ENCODE measurements around the gene PLEKHH1. TPM values are rescaled to one million over a fixed set of nuclear protein-coding genes. Genes with fewer than 3 reads are reported as not detected.

Gene PLEKHH1
- total RNA-seq, 1 experiment from 2014 or later = 11.0 TPM

DNA sequence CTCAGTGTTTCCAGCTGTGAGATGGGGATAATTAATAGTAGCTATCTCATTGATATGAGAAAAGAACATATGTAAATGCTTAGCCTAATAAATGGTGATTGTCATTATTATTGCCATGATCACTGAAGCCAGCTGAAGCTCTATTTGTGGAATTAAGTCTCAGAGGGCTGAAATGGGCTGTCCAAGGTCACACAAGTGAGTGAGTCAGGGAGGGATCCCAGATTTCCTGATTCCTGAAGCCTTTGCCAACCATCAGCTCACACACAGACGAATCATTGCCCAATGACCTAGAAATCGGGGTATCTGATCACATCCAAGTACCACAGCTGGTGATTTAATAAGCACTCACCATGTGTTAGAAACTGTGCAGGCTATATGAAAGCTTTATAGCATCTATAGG is 23.0 kb upstream of the PLEKHH1 start:
- DNase-seq (ENCODE audit: low spot score) = no peak

DNA sequence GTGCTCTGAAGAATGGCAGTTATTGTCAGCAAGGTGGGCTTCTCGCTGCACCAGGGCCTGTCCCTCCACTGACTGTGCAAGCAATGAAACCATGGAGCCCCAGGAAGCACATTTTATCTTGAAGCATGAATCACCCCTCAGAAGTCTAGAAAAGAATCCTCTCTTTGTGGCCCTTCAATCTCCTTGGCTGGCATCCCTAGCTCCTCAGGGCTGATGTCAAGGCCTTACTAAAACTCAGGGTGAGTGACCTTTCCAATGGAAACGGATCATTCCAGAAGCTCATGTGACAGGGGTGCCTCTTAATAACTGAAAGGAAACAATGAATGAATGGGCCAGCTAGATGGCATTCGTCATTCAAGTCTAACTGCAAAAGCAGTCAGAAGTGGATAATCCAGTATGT is 22.3 kb upstream of the PLEKHH1 start:
- DNase-seq (ENCODE audit: low spot score) = no peak

DNA sequence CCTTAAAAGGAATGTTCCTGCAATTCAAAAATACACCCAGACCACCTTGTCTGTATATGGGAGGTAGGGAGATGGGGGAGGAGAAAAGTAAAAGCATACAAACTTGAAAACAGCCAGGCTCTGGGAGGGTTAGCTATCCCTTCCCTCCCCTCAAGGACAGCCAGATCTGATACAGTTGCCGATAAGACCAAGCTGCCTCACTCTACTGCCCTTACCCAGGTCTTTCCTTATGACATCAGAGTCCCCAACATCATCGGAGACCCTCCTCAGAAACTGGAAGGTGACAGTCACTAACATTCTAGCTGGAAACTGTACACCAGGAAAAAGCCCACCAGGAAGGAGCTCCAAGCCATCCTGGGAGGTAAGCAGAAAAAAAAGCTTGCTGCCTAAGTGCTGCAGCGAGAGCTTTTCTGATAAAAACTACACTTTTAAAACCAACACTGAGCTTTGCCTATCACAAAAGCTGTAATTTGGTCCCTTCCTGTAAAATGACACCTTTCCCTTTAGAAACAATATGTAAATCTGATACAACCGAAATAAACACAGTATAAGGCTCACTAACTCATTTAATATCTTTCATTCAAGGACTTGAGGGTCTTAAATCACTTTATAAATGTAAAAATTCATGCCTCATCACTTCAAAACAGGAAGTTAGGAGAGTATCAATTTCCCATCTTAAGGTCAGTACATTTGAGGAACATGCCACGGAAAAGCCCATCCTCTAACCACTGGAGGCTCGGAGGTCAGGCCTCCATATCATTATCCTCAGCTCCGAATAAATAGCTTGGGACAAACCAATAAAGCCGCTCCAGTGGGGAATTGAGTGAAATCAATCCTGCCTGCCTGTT is 20.4 kb upstream of the PLEKHH1 start:
- no peak for DNase-seq (ENCODE audit: low spot score)

DNA sequence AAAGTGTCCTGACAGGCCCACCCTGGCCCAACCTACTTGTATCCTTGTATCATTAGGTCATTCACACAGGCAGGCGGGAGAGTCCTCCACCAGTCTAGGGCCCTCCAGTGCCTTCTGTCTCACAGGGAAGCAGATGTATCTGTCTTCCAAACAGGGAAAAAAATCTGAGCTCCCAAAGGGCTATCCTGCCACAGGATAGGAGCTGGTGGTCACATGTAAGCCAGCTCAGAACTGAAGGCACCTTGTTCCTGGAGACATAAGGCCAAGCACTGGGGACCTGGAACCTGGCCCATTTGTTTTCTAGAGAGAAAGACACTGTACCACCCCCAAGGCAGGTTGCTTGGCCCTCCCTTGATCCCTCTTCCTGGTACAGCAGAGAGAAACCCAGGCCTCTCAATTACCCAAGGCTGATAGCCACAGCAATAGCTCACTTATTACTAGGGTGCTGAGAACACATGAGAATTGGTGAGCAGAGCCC is 19.4 kb upstream of the PLEKHH1 start:
- no peak for DNase-seq (ENCODE audit: low spot score)

DNA sequence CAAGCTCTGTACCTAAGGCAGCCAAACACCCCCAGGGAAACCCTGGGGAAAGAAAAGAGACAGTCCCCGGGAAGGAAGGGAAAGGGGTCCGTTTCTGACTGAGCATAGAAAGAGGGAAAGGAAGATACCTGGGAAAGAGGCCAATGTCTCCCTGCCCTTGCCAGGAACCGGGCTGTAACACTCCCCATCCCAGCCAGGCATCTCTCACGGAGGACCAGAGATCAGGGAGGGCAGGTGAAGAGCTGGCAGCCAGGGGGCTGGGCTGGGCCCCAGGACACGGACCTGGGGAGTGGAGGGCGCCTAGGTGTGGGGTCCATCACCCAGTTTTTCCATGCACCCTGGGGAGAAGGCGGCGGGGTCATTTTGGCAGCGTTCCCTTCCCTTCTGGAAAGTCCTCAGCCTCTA is 18.9 kb upstream of the PLEKHH1 start:
- no peak for DNase-seq (ENCODE audit: low spot score)

DNA sequence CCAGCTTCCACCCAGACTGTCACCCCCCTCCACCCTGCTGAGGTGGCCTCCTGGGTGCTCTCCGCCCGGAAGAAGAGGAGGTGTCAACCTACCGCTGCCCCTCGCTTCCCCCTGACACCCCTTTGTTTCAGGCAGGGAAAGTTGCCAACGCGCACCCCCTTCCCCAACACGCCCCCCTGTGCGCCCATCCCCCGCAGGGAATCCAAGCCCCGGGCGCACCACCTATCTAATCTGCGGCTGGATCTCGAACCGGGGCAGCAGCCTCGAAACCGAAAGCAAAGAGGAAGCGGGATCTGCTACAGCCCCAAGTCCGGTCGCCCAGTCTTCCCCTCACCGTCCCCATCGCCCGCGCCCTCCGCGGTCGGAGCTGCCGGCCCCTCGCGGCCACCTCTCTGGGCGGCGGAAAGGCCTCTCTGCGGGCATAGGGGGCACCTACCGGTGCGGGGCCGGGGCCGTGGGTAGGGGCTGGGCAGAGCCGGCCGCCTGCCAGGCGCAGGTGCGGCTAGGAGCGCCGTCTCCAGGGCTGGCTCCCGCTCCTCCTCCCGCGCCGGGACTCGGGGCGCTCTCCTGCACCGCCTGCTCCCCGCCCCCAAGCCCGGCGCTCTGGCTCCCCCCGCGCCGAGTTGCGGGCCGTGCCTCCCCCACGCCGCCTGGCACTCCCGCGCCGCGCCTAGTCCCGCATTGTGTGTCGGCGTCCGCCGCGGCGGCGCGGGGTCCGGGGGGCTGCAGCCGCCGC is 18.3 kb upstream of the PLEKHH1 start:
- no peak for DNase-seq (ENCODE audit: low spot score)

DNA sequence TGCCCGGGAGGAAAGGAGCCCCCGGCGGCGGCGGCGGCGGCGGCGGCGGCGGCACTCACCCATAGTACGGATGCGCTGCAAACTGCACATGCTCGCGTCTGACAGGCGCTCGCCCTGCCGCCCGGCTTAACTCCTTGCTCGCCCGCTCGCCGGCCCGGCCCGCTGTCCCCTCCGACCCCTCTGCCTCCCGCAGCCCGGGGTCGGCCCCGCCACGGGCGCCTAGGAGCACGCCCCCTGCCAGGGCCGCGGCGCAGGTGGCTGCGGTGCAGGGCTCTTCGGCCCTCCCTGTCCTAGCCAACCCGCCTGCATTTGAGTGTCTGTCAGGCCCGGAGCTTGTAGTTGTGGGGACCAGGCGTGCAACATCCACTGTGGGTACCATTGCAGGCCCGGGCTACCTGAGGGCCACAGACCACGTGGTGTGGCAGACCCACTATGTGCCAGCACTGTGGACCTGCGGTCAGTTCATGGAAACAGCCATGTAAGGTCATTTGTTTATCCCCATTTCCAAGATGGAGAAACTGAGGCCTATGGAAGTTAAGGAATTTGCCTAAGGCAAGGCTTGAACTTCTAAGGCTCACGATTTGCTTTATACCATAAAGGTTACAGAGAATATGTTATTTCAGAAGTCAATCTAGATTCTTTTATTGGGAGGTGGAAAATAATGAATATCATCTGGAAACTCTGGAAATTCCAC is 17.6 kb upstream of the PLEKHH1 start:
- no peak for DNase-seq (ENCODE audit: low spot score)

DNA sequence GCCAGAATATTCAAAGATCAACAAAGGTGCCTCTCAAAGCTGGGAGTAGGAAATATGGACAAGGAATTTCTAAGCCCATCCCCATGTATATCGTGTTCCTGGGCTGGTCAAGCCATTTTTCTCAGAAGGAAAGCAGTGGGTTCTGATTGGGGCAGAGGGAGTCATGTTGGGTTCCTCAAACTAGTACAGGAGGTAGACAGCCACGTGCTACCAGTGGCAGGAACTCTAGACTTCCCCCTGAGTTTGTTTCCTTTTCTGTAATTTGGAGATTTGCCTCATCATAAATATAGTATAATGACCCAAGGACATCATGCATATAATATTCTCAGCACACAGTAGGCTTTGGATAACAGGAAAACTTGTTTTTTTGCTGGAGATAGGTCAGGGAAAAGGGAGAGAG is 16.4 kb upstream of the PLEKHH1 start:
- no peak for DNase-seq (ENCODE audit: low spot score)

DNA sequence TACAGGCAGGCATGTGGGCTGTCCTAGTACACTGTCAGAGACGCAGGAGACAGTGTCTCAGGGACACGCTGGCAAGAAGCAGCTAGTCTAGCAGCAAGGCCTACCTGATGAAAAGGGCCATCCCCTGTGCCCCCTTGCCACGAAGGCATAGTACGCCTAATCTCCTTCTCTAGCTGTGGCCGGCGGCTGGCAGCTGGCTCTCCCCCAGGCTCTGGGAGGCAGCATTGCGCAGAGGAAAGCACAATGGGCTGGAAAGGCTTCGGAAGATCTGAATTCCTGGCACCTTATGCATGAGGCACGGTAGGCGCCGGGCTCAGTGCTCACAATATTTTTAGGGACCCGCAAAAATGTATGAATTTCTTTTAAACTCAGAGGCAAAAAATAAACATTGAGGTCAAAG is 16.0 kb upstream of the PLEKHH1 start:
- no peak for DNase-seq (ENCODE audit: low spot score)

DNA sequence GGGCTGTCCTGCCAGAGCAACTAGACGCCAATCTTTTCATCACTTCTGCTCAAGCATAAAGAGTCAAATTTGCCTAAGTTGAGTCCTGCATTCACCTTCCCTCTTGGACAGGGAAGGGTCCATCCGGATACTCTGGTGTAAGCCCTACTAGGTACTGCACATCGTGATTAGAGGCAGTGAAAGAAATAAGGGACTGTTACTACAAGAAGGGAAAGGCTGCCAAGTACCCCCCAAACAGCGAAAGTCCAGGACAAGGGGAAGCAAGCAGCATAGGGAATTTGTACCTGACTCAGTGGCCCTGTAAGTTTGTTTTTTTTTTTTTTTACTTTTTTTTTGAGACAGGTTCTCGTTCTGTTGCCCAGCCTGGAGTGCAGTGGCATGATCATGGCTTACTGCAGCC is 13.7 kb upstream of the PLEKHH1 start:
- no peak for DNase-seq (ENCODE audit: low spot score)

DNA sequence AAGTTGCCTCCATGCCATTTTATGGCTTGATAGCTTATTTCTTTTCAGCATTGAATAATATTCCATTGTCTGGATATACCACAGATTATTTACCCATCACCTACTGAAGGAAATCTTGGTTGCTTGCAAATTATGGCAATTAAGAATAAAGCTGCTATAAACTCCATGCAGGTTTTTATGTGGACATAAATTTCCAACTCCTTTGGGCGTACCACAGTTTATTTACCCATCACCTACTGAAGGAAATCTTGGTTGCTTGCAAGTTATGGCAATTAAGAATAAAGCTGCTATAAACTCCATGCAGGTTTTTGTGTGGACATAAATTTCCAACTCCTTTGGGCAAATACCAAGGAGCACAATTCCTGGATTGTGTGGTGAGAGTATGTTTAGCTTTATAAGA is 12.6 kb upstream of the PLEKHH1 start:
- no peak for DNase-seq (ENCODE audit: low spot score)

DNA sequence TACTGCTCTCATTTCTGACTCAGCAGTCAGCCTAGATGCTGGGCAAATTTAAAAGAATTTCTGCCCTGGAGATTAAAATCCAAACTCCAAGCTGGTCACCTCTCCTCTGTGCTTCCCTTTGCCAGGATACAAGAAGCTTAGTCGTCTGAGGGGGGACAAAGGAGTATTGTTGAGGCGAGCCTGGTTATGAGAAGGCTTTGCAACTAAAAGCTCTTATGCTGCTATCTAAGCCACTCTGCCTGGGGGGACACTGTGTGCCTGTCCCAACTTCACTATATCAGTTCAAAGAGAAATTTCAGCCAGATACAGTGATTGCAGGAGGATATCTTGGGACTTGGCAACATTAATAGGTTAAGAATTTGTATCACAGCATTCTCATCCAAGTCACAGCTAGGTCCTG is 10.8 kb upstream of the PLEKHH1 start:
- DNase-seq (ENCODE audit: low spot score) = no peak

DNA sequence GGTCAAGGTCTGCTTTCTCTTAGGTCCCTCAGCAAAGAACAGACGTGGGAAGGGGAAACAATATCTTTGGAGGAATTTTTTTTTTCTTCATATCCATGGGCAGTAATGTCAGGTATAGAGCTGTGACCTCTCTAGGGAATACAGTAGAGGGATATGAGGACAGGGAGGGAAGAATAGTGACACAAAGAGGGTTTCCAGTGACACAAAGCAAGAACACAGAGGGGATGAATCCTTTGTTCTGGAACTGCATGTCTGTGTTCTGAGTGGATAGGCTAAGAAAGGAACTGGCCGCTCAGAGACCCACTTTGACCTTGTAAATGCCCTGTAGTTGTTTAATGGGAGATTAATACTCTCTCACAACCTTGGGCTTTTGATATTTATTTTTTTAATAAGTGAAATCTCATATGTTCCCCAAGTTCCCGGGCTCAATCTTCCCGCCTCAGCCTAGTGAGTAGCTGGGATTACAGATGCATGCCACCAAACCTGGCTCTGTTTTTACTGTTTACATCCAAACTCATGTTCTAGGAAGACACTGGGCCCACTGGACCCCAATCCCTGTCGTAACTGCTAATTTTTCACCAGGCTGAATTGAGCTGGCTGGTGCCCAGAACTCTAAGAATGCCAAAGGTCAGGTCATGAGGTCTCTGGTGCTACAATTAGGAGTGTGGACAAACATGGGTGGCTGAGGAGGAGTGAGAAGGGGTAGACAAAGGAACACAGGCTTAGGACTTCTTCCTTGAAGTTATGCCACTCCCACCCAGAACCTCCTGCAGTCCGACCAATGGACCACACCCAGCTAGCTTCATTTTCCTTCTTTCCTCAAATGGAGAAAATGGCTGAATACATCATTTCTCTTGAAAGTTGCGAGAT is 9.1 kb upstream of the PLEKHH1 start:
- no peak for DNase-seq (ENCODE audit: low spot score)

DNA sequence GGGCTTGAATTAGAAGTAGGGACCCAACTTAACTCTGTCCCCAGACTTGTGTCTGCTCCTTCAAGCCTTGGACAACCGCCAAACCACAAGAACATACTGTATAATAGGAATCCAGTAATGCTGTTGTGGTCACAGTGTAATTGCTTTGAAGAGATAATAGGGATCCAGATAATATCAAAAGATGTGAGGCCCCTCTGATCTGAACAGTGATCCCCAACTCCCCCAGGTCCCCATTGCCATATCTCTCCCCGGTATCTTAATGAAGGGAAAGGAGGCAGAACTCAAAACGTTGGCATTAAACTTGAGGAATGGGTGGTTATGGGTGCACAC is 8.5 kb upstream of the PLEKHH1 start:
- DNase-seq (ENCODE audit: low spot score) = no peak

DNA sequence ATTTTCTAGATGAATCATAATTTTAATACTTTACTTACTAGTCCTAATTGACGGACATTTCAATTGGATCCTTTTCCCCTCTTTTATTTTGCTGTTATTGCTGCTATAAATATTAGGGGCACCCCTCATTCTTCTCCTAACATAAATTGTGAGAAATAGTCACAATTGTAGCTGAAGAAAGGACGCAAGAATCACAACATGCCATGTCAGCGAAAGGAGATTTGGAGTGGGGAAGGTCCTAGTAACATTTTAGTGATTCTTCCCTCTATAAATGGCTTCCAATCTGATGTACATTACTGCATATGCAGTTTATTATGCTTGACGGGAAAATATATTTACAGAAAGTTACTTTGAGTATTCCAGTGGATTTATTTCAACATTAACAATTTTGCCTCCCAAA is 7.7 kb upstream of the PLEKHH1 start:
- no peak for DNase-seq (ENCODE audit: low spot score)

DNA sequence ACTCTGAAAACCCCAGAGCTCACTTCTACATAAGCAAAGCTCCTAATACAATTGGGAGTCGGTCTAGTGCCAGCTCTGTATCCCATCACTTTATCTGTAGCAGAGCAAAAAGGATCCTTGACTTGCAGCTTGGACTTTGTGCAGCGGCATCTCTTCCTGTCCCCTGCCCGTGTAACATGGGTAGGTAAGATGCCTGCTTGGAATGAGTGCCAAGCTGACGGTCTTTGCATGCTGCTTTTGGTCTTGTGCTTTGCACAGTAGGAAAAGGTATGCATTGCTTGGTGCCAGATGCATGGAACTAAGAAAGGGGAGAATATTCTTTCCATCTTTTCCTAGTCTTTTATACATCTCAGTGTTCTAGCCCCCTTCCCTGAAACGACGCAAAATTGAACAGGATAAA is 6.9 kb upstream of the PLEKHH1 start:
- DNase-seq (ENCODE audit: low spot score) = no peak

DNA sequence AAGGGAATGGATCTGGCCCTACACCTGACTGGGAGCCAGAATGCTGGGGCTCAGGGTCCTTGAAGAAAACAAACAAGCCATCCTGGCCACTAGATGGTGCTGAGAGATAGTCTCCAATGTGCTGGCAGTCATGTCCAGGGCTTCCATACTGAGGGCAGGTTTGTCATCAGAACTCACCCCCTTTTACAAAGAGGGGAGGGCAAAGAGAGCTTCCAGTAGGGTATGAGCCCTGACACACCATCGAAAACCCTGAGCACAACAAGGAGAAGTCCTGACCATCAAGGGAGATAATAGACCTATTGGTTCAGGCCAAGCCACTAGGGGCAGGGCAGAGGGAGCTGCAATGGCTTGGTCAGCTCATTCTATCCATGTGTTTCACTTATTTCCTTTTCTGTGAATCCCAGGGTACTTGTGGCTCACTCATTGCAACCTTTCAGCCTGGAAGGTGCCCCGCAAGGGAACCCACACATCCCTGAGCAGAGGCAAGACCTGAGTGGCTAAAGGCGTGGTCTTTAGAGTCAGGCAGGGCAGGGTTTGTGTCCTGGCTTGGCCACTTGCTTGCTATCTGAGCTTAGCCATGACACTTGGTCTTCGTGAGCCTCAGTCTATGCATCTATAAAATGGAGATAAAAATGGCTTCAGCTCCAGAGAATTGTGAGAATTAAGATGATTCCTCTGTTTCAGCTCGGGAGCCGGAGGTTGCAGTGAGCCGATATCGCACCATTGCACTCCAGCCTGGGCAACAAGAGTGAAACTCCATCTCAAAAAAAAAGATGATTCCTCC is 6.2 kb upstream of the PLEKHH1 start:
- peak; percentile 63 for DNase-seq (ENCODE audit: low spot score)

DNA sequence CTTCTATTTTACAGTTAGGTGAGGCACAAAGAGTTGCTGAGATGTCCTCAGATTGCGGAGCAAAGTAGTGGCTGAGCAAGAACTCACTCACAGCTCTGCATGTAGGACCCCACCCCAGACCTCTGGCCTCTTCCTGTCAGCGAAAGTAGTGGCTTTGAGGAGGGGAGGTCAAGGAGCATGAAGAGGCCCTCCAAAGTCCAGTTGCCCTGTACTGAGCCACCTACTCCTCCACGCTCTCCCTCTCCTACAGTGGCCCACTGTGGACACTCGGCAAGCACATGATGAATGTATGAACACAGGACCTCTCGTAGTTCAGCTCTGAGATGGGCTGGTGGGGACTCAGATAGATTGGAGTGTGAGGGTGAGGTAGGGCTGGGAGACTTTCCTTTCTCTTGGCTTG is 5.3 kb upstream of the PLEKHH1 start:
- no peak for DNase-seq (ENCODE audit: low spot score)

DNA sequence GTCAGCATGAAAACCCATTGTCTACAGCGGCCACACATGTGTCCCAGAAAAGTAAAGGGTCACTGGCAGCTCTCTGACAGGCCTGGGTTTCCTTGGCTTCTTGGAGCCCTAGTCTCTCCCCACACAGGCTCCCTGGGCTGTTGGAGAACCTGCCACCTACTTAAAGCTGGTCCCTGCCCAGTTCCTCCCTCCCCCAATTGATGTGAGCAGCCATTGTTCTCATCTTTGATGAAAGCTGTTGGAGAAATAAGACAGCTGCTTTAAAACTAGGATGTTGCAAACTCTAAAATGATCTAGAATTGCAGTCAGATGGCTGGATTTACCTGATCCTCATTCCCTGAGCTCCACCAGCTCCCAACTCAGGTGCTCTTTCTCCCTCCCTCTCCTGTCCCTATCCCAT is 4.8 kb upstream of the PLEKHH1 start:
- DNase-seq (ENCODE audit: low spot score) = no peak

All from HT-29 (cell line).